ENCODE results near the gene AGO3.

The AGO3 gene

GRCh38 chr1:36108314-36108713 is 177.4 kb downstream of the AGO3 start:
- TF ChIP-seq CTCF (IDR thresholded peaks at IDR 0.05) = no peak

GRCh38 chr1:36109041-36109679 is 178.3 kb downstream of the AGO3 start:
- TF ChIP-seq CTCF (IDR thresholded peaks at IDR 0.05) = no peak

GRCh38 chr1:36111151-36111550 is 180.2 kb downstream of the AGO3 start:
- TF ChIP-seq CTCF (IDR thresholded peaks at IDR 0.05) = no peak

- TF ChIP-seq CTCF (IDR thresholded peaks at IDR 0.05) = no peak
Observed at GRCh38 chr1:36112823-36113222, 181.9 kb downstream of the AGO3 start.

- TF ChIP-seq CTCF (IDR thresholded peaks at IDR 0.05) = no peak
Observed at GRCh38 chr1:36114371-36114770, 183.5 kb downstream of the AGO3 start.

GRCh38 chr1:36115200-36115669 is 184.3 kb downstream of the AGO3 start:
- TF ChIP-seq CTCF (IDR thresholded peaks at IDR 0.05) = no peak

GRCh38 chr1:36115931-36116330 is 185.0 kb downstream of the AGO3 start:
- TF ChIP-seq CTCF (IDR thresholded peaks at IDR 0.05) = no peak

- no peak for TF ChIP-seq CTCF (IDR thresholded peaks at IDR 0.05)
Observed at GRCh38 chr1:36116901-36117300, 186.0 kb downstream of the AGO3 start.

Data from LNCAP (cell line).